Subcutaneous preadipocyte (primary cell): ENCODE measurements around the gene CIBAR2. TPM values are rescaled to one million over a fixed set of nuclear protein-coding genes. Genes with fewer than 3 reads are reported as not detected.

Experiments
- total RNA-seq: library from RNA; depleted of rRNA; stranded (reverse); fragments of >200 nt; gene quantifications from 2 replicates; pipeline ENCODE4 v1.2.3, GENCODE V29; 2012

CIBAR2 gene
- not detected in 2 replicates for total RNA-seq

DNA sequence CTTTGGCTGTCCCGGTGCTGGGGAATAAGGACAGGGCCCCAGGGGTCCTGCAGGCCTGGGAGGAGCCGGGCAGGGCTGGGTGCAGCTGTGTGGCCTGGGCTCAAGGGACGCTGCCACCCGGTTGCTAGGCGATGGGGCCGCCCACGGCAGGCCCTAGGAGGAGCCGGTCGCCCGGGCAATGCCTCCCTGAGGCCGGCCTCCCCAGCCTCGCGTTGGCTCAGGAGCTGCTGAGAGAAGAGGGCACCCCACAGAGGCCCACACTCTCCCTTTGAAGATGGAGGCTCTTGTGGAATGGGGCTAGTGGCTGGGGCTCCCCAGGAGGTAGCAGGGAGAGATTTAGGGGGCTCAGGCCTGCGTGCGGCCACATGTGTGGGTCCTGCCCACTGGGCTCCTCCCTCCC lies at the start of gene CIBAR2:
CIBAR2 (minus strand) TSS at position 109 of the 400 bp plus-strand sequence. CDS start 120 bp downstream, outside the sequence.

Other genes starting within 250 kb of the CIBAR2 start
- 78.6 and 79.6 TPM in 2 replicates for gene ZDHHC7, start 100.9 kb downstream of the CIBAR2 start, total RNA-seq
- 7.8 and 11.4 TPM in 2 replicates for gene KIAA0513, start 84.7 kb downstream of the CIBAR2 start, total RNA-seq